ENCODE results near the gene WDFY3. TPM values are rescaled to one million over a fixed set of nuclear protein-coding genes. Genes with fewer than 3 reads are reported as not detected.

Gene WDFY3
- total RNA-seq, 3 donors from 2014 or later = 119 to 156 (median 125) TPM

DNA sequence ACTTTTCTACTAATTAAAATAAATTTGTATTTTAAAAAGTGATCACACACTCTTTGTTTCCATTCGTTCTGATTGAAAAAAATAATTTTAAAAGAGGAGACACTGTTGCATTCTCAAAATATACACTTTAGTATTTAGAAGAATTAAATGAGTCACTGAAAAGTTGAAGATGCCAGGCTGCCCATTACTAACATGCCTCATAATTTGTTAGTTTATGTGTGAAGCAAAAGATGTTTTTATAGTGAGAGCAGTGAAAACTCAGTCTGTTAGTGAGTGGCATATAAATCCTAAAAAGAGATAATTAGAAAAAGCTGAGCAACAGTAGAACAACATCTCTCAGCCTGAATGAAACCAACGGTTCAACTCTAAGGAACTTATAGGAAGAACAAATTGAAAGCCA lies 240.1 kb downstream of the WDFY3 start:
- TF ChIP-seq POLR2AphosphoS5 (IDR thresholded peaks at IDR 0.05) (no peak), POLR2A (IDR thresholded peaks at IDR 0.05) (no peak)
- TF ChIP-seq, protein P1, sequence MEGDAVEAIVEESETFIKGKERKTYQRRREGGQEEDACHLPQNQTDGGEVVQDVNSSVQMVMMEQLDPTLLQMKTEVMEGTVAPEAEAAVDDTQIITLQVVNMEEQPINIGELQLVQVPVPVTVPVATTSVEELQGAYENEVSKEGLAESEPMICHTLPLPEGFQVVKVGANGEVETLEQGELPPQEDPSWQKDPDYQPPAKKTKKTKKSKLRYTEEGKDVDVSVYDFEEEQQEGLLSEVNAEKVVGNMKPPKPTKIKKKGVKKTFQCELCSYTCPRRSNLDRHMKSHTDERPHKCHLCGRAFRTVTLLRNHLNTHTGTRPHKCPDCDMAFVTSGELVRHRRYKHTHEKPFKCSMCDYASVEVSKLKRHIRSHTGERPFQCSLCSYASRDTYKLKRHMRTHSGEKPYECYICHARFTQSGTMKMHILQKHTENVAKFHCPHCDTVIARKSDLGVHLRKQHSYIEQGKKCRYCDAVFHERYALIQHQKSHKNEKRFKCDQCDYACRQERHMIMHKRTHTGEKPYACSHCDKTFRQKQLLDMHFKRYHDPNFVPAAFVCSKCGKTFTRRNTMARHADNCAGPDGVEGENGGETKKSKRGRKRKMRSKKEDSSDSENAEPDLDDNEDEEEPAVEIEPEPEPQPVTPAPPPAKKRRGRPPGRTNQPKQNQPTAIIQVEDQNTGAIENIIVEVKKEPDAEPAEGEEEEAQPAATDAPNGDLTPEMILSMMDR (IDR thresholded peaks at IDR 0.05) = no peak
- no peaks in the 10 kb centered on the region for H3K36me3 ChIP-seq

DNA sequence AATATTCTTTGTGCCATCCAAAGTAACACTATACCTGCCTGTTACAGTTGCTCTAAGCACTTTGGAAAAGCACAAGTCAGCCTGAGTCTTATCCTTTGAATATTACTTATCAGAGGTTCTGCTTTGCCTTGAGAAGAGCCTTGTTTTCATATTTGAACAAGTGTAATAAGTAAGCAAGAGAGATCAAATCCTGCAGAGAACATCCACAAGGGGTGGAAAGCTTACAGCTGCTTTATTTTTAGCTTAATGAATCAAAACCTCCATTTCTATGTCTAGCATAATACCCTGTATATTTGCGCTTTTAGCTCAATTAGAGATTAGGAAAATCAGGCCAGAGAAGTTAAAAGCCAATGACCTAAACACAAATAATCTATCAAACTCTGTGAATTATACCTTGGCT lies 243.8 kb downstream of the WDFY3 start:
- no peak overlapping the region for H3K4me3 ChIP-seq
- no peak for DNase-seq (ENCODE audit: low spot score in 2 of 2)
- no peaks in the 10 kb centered on the region for H3K9me3 ChIP-seq
- H3K27me3 ChIP-seq = no peaks in the 10 kb centered on the region
- no peak overlapping the region for H3K27ac ChIP-seq
- TF ChIP-seq POLR2A (IDR thresholded peaks at IDR 0.05) (no peak), POLR2AphosphoS5 (IDR thresholded peaks at IDR 0.05) (no peak)
- TF ChIP-seq, protein P1 (IDR thresholded peaks at IDR 0.05) = no peak
- intact Hi-C loops (cut with DNase I; ENCODE audit: low total_unique reads) = no loop called here
- no peaks in the 10 kb centered on the region for H3K4me1 ChIP-seq
- peaks cover 7% of the 10 kb centered on the region for H3K36me3 ChIP-seq

More for the DNA sequence above, 240.1 kb downstream of the WDFY3 start:
- H3K4me3 ChIP-seq = no peak overlapping the region
- no peaks in the 10 kb centered on the region for H3K9me3 ChIP-seq
- intact Hi-C loops (cut with DNase I; ENCODE audit: low total_unique reads) = no loop called here
- no peak overlapping the region for H3K27ac ChIP-seq
- no peaks in the 10 kb centered on the region for H3K4me1 ChIP-seq
- no peaks in the 10 kb centered on the region for H3K27me3 ChIP-seq
- no peak for DNase-seq (ENCODE audit: low spot score in 2 of 2)

DNA sequence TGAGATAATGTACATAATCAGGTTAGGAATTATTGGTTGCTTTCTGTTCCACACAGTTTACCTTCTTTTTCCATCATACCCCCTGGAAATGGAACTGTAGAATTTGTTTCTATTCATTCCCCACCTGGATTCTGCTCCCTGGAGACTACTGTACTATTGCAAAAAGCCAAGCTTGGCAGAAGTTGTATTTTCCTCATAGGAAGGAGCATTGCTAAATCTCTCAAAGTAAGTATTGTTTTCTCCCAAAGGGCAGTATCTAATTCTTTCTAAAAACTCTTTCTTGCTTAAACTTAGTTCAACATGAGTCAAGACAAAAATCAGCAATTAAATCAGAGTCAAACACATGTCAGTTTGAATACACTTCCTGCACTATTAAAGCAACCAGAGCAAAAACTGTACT lies 247.4 kb downstream of the WDFY3 start:
- Histone ChIP-seq H3K27ac (no peak overlapping the region), H3K9me3 (no peaks in the 10 kb centered on the region), H3K4me3 (no peak overlapping the region), H3K36me3 (peaks cover 7% of the 10 kb centered on the region), H3K4me1 (no peaks in the 10 kb centered on the region), H3K27me3 (no peaks in the 10 kb centered on the region)
- no peak for DNase-seq (ENCODE audit: low spot score in 2 of 2)
- TF ChIP-seq, protein P1 (IDR thresholded peaks at IDR 0.05) = no peak
- TF ChIP-seq POLR2A (IDR thresholded peaks at IDR 0.05) (no peak), POLR2AphosphoS5 (IDR thresholded peaks at IDR 0.05) (no peak)
- intact Hi-C loops (cut with DNase I; ENCODE audit: low total_unique reads) = no loop called here

DNA sequence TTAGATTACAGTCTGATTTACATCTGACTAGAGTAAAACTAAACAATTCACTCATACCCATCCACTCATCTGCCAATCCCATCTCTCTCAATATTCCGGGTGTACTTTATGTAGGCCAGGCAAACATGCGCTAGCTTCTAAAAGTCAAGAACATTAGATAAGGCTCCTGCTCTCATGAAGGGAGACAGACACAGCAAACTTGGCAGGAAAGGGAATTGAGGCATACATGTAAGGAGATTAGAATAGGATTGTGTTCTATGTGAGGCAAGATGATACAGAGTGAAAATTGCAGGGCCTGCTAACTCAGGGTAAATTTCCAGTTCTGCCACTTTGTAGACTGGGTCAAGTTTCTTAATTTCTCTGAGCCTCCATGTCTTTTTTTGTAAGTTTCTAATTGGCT lies 247.8 kb downstream of the WDFY3 start:
- Histone ChIP-seq H3K9me3 (no peaks in the 10 kb centered on the region), H3K27me3 (no peaks in the 10 kb centered on the region), H3K4me1 (no peaks in the 10 kb centered on the region), H3K36me3 (peaks cover 7% of the 10 kb centered on the region), H3K27ac (no peak overlapping the region), H3K4me3 (no peak overlapping the region)
- intact Hi-C loops (cut with DNase I; ENCODE audit: low total_unique reads) = no loop called here
- no peak for DNase-seq (ENCODE audit: low spot score in 2 of 2)
- TF ChIP-seq, protein P1 (IDR thresholded peaks at IDR 0.05) = no peak
- no peak for TF ChIP-seq POLR2AphosphoS5 (IDR thresholded peaks at IDR 0.05)
- TF ChIP-seq POLR2A (IDR thresholded peaks at IDR 0.05) = no peak

DNA sequence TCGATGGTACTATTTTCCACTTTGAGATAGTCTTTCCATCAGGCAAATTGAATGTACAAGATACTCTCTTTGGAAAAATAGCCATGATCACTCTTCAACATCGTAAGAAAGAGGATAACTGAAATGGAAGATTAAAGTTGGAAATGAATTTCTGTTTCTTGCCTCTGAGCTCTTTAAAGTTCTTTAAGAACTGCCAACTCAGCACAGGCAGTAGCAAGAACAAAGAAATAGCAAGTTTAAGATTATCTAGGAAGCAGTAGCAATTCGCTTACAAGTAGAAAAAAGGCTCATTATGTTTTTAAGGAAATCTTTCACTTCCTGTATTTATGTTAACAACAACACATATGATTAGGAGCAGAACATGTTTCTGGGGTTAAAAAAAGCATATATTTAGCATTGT lies 255.9 kb downstream of the WDFY3 start:
- TF ChIP-seq POLR2AphosphoS5 (IDR thresholded peaks at IDR 0.05) (no peak), POLR2A (IDR thresholded peaks at IDR 0.05) (no peak)
- TF ChIP-seq, protein P1 (IDR thresholded peaks at IDR 0.05) = no peak
- intact Hi-C loops (cut with DNase I; ENCODE audit: low total_unique reads) = no loop called here

More for the DNA sequence above, 255.9 kb downstream of the WDFY3 start:
- Histone ChIP-seq H3K27ac (no peak overlapping the region), H3K4me1 (no peaks in the 10 kb centered on the region), H3K9me3 (no peaks in the 10 kb centered on the region), H3K27me3 (no peaks in the 10 kb centered on the region), H3K4me3 (no peak overlapping the region), H3K36me3 (peaks cover 14% of the 10 kb centered on the region)
- DNase-seq (ENCODE audit: low spot score in 2 of 2) = no peak
